Activated CD4-positive, alpha-beta T cell treated with anti-CD3 and anti-CD28 coated beads, Interleukin-2, amount 50 U/mL, for 24 hours (primary cell): Measurements from ENCODE around the gene LINGO1.

Source experiments
- DNase-seq, 2 donors: peaks; one replicate each; pipeline ENCODE4 v3.0.0-alpha.2; 2020; ENCODE audit warnings: low read depth in 1 of 2, low spot score in 1 of 2

The LINGO1 gene

GRCh38 chr15:77633134-77633912, 611 bp upstream of the LINGO1 start:
- peak; percentile 24 to 36 for DNase-seq

- DNase-seq: no peak
Observed at GRCh38 chr15:77631745-77632533, 773 bp downstream of the LINGO1 start.

- no peak for DNase-seq
Observed at GRCh38 chr15:77630956-77631744, 1.6 kb downstream of the LINGO1 start.

GRCh38 chr15:77630056-77630455, 2.7 kb downstream of the LINGO1 start:
- DNase-seq: no peak

- DNase-seq: no peak
Observed at GRCh38 chr15:77629070-77630030, 3.4 kb downstream of the LINGO1 start.

- DNase-seq: no peak
Observed at GRCh38 chr15:77628010-77628409, 4.7 kb downstream of the LINGO1 start.

GRCh38 chr15:77627581-77627980, 5.1 kb downstream of the LINGO1 start:
- no peak for DNase-seq

- DNase-seq: no peak
Observed at GRCh38 chr15:77627067-77627466, 5.6 kb downstream of the LINGO1 start.

GRCh38 chr15:77626002-77626401, 6.7 kb downstream of the LINGO1 start:
- DNase-seq: no peak

- no peak for DNase-seq
Observed at GRCh38 chr15:77625376-77625775, 7.3 kb downstream of the LINGO1 start.

GRCh38 chr15:77624868-77625267, 7.8 kb downstream of the LINGO1 start:
- no peak for DNase-seq

GRCh38 chr15:77623755-77624524, 8.8 kb downstream of the LINGO1 start:
- no peak for DNase-seq

GRCh38 chr15:77622934-77623754, 9.6 kb downstream of the LINGO1 start:
- DNase-seq: no peak

GRCh38 chr15:77622209-77622933, 10.3 kb downstream of the LINGO1 start:
- no peak for DNase-seq

- no peak for DNase-seq
Observed at GRCh38 chr15:77621847-77622208, 10.9 kb downstream of the LINGO1 start.

- DNase-seq: no peak
Observed at GRCh38 chr15:77620960-77621647, 11.6 kb downstream of the LINGO1 start.

GRCh38 chr15:77620297-77620696, 12.4 kb downstream of the LINGO1 start:
- DNase-seq: no peak

- no peak for DNase-seq
Observed at GRCh38 chr15:77619883-77620282, 12.8 kb downstream of the LINGO1 start.
